Liver (tissue), 9 donors: ENCODE results near the gene CALM3. TPM values are rescaled to one million over a fixed set of nuclear protein-coding genes. Genes with fewer than 3 reads are reported as not detected.

ENCODE experiments used
- DNase-seq: peaks from one replicate; pipeline ENCODE4 v3.0.0-alpha.2; 2017; ENCODE audit warnings: low spot score
- H3K27ac ChIP-seq, 2 donors: one replicate each; pipeline ENCODE4 v1.7.0; 2013; ENCODE audit warnings: inconsistent platforms in 2 of 2, low read length in 2 of 2, control low read depth in 1 of 2, low read depth in 1 of 2, mild to moderate bottlenecking in 1 of 2
- H3K27me3 ChIP-seq, 4 donors: one replicate each; pipeline versions ENCODE4 v1.6.1 to v1.7.0; 2013; ENCODE audit warnings: low read length in 3 of 4, inconsistent platforms in 1 of 4, mild to moderate bottlenecking in 1 of 4, moderate library complexity in 1 of 4; ENCODE audit not compliant: control insufficient read depth in 4 of 4, insufficient read depth in 4 of 4
- H3K36me3 ChIP-seq, 4 donors: one replicate each; pipeline versions ENCODE4 v1.6.1 to v1.7.0; 2013; ENCODE audit warnings: low read length in 3 of 4, mild to moderate bottlenecking in 3 of 4, low read depth in 1 of 4, moderate library complexity in 1 of 4; ENCODE audit not compliant: control insufficient read depth in 4 of 4, insufficient read depth in 3 of 4
- H3K4me1 ChIP-seq, 4 donors: one replicate each; pipeline versions ENCODE4 v1.6.1 to v1.7.0; 2013; ENCODE audit warnings: low read length in 3 of 4, mild to moderate bottlenecking in 3 of 4, moderate library complexity in 1 of 4; ENCODE audit not compliant: control insufficient read depth in 4 of 4, insufficient read depth in 4 of 4
- H3K4me3 ChIP-seq, 3 donors: one replicate each; pipeline versions ENCODE4 v1.6.1 to v1.7.0; 2013; ENCODE audit warnings: low read length in 3 of 3, control low read depth in 1 of 3, low read depth in 1 of 3, mild to moderate bottlenecking in 1 of 3
- H3K9ac ChIP-seq, 2 donors: one replicate each; pipeline ENCODE4 v1.7.0; 2013; ENCODE audit warnings: low read length in 2 of 2, mild to moderate bottlenecking in 2 of 2, moderate library complexity in 2 of 2, control low read depth in 1 of 2, low read depth in 1 of 2
- H3K9me3 ChIP-seq, 4 donors: one replicate each; pipeline versions ENCODE4 v1.6.1 to v1.7.0; 2013; ENCODE audit warnings: low read length in 3 of 4; ENCODE audit not compliant: control insufficient read depth in 4 of 4
- EGR1 ChIP-seq, 2 donors: IDR thresholded peaks; 2 replicates each; pipeline ENCODE4 v1.6.1; 2016 to 2018; ENCODE audit warnings: antibody characterized with exemption in 2 of 2, low read depth in 2 of 2
- FOXA1 ChIP-seq: IDR thresholded peaks from 2 replicates; pipeline ENCODE4 v1.6.1; 2016; ENCODE audit warnings: antibody characterized with exemption
- FOXA2 ChIP-seq: IDR thresholded peaks from 2 replicates; pipeline ENCODE4 v1.6.1; 2016; ENCODE audit warnings: antibody characterized with exemption
- GABPA ChIP-seq, 2 donors: IDR thresholded peaks in 1 of 2; conservative IDR thresholded peaks in 1 of 2; 2 replicates each; pipeline ENCODE4 v1.6.1; 2016; ENCODE audit warnings: antibody characterized with exemption in 2 of 2, mild to moderate bottlenecking in 1 of 2, moderate library complexity in 1 of 2
- HNF4A ChIP-seq, 2 donors: conservative IDR thresholded peaks; 2 replicates each; pipeline ENCODE4 v1.6.1; 2016; ENCODE audit warnings: antibody characterized with exemption in 2 of 2, mild to moderate bottlenecking in 2 of 2
- JUND ChIP-seq, 2 donors: IDR thresholded peaks; 2 replicates each; pipeline ENCODE4 v1.6.1; 2016; ENCODE audit warnings: antibody characterized with exemption in 2 of 2
- NR2F2 ChIP-seq: IDR thresholded peaks from 2 replicates; pipeline ENCODE4 v1.6.1; 2016; ENCODE audit warnings: antibody characterized with exemption
- RAD21 ChIP-seq, 2 donors: IDR thresholded peaks; 2 replicates each; pipeline ENCODE4 v1.6.1; 2016; ENCODE audit warnings: antibody characterized with exemption in 2 of 2, mild to moderate bottlenecking in 2 of 2
- TAF1 ChIP-seq: conservative IDR thresholded peaks from 2 replicates; pipeline ENCODE4 v1.6.1; 2016; ENCODE audit warnings: antibody characterized with exemption, mild to moderate bottlenecking
- WGBS: extraction: QIAGEN DNeasy Blood & Tissue Kit; methylation state at CpG from one replicate; pipeline ENCODE4 v1.1.7; 2013; 5-methylcytosine and 5-hydroxymethylcytosine counted together
- polyA plus RNA-seq, 2 donors: library from polyadenylated mRNA; stranded (reverse) in 1 of 2; unstranded in 1 of 2; fragments of 200-250 nt in 1 of 2; fragments of >200 nt in 1 of 2; fragmentation: Nextera tagmentation in 1 of 2; extraction: Ambion mirVana in 1 of 2; gene quantifications; one replicate each; pipeline versions ENCODE4 v1.2.1 to v1.2.3, GENCODE V29; 2013 to 2015
- total RNA-seq, 2 donors: library from RNA; depleted of rRNA; stranded (reverse); fragments of >200 nt; gene quantifications; one replicate each; pipeline ENCODE4 v1.2.3, GENCODE V29; 2014
- TF ChIP-seq, protein P1 (sequence below): IDR thresholded peaks from 2 replicates; pipeline ENCODE4 v1.6.1; 2016; ENCODE audit warnings: antibody characterized with exemption, mild to moderate bottlenecking
- TF ChIP-seq, protein P2 (sequence below): IDR thresholded peaks from 2 replicates; pipeline ENCODE4 v1.6.1; 2016; ENCODE audit warnings: antibody characterized with exemption
- donor health status: healthy.
- donor health status: healthy.
- donor health status: healthy.
- donor health status: healthy.
- donor health status: healthy.

CALM3 gene
- total and polyA plus RNA-seq, 4 donors = 51.4 to 112 (median 81.7) TPM

DNA sequence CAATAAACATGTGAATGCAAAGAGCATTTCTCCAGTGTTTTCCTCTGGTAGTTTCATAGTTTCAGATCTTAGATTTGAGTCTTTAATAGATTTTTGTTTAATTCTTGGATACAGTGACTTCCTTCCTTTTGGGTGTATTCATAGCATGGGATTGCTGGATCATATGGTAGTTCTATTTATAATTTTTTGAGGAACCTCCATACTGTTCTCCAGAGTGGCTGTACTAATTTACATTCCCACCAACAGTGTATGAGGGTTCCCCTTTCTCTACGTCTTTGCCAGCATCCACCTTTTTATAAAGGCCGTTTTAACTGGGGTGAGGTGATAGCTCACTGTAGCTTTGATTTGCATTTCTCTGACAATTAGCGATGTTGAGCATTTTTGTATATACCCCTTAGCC lies 9.3 kb upstream of the CALM3 start (continued):
- TF ChIP-seq, protein P1, sequence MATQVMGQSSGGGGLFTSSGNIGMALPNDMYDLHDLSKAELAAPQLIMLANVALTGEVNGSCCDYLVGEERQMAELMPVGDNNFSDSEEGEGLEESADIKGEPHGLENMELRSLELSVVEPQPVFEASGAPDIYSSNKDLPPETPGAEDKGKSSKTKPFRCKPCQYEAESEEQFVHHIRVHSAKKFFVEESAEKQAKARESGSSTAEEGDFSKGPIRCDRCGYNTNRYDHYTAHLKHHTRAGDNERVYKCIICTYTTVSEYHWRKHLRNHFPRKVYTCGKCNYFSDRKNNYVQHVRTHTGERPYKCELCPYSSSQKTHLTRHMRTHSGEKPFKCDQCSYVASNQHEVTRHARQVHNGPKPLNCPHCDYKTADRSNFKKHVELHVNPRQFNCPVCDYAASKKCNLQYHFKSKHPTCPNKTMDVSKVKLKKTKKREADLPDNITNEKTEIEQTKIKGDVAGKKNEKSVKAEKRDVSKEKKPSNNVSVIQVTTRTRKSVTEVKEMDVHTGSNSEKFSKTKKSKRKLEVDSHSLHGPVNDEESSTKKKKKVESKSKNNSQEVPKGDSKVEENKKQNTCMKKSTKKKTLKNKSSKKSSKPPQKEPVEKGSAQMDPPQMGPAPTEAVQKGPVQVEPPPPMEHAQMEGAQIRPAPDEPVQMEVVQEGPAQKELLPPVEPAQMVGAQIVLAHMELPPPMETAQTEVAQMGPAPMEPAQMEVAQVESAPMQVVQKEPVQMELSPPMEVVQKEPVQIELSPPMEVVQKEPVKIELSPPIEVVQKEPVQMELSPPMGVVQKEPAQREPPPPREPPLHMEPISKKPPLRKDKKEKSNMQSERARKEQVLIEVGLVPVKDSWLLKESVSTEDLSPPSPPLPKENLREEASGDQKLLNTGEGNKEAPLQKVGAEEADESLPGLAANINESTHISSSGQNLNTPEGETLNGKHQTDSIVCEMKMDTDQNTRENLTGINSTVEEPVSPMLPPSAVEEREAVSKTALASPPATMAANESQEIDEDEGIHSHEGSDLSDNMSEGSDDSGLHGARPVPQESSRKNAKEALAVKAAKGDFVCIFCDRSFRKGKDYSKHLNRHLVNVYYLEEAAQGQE = no peak
- TF ChIP-seq GABPA (IDR thresholded peaks at IDR 0.05 in 1 of 2, conservative IDR thresholded peaks at IDR 0.05 in 1 of 2) = no peak
- no peak for TF ChIP-seq RAD21 (IDR thresholded peaks at IDR 0.05)
- TF ChIP-seq, protein P2, sequence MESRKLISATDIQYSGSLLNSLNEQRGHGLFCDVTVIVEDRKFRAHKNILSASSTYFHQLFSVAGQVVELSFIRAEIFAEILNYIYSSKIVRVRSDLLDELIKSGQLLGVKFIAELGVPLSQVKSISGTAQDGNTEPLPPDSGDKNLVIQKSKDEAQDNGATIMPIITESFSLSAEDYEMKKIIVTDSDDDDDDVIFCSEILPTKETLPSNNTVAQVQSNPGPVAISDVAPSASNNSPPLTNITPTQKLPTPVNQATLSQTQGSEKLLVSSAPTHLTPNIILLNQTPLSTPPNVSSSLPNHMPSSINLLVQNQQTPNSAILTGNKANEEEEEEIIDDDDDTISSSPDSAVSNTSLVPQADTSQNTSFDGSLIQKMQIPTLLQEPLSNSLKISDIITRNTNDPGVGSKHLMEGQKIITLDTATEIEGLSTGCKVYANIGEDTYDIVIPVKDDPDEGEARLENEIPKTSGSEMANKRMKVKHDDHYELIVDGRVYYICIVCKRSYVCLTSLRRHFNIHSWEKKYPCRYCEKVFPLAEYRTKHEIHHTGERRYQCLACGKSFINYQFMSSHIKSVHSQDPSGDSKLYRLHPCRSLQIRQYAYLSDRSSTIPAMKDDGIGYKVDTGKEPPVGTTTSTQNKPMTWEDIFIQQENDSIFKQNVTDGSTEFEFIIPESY = no peak

DNA sequence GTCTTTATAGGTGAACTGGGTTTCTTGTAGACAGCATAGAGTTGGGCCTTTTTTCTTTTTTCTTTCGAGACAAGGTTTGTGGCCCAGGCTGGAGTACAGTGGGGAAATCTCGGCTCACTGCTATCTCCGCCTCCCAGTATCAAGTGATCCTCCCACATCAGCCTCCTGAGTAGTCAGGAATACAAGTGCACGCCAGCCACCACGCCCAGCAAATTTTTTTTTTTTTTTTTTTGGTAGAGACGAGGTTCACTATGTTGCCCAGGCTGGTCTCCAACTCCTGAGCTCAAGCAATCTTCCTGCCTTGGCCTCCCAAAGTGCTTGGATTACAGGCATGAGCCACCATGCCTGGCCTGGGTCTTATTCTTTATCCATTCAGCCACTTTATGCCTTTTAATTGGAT lies 5.1 kb upstream of the CALM3 start:
- DNase-seq = no peak
- peaks cover 0 to 2% (median under 1%) of the 10 kb centered on the region in 4 donors for H3K9me3 ChIP-seq
- 89% methylated on average over 6 of the region's 6 CpGs for WGBS
- no peak overlapping the region for H3K27ac ChIP-seq
- H3K4me1 ChIP-seq = peaks cover 0 to 4% (median 2%) of the 10 kb centered on the region in 4 donors
- TF ChIP-seq JUND (IDR thresholded peaks at IDR 0.05) = no peak
- TF ChIP-seq FOXA2 = no peak
- TF ChIP-seq NR2F2 = no peak
- TF ChIP-seq TAF1 = no peak
- TF ChIP-seq HNF4A (conservative IDR thresholded peaks at IDR 0.05) = no peak
- H3K27me3 ChIP-seq = no peaks in the 10 kb centered on the region
- no peak overlapping the region for H3K4me3 ChIP-seq
- H3K36me3 ChIP-seq = no peaks in the 10 kb centered on the region
- H3K9ac ChIP-seq = no peak overlapping the region

DNA sequence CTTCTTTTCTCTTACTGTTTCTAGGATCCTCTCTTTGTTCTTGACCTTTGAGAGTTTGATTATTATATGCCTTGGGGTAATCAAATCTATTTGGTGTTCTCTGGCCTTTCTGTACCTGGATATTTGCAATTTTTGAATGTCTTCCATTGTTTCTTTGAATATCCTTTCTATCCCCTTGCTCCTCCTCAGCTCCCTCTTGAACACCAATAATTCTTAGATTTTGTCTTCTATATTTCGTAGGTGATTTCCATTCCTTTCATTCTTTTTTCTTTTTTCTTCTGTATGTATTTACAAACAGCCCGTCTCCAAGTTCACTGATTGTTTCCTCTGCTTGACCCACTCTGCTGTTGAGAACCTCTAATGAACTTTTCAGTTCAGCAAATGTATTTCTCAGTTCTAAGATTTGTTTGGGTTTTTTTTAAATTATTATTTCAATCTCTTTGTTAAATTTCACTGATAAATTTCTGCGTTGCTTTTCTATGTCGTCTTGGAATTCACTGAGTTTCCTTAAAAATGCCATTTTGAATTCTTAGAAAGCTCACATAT lies 2.7 kb upstream of the CALM3 start:
- Histone ChIP-seq H3K27ac (no peak overlapping the region), H3K4me3 (no peak overlapping the region), H3K9me3 (peaks cover 0 to 2% (median under 1%) of the 10 kb centered on the region in 4 donors), H3K27me3 (no peaks in the 10 kb centered on the region), H3K4me1 (peaks cover 2 to 20% (median 15%) of the 10 kb centered on the region in 4 donors), H3K36me3 (no peaks in the 10 kb centered on the region), H3K9ac (no peak overlapping the region)
- DNase-seq = no peak
- 97% methylated on average over 4 of the region's 4 CpGs for WGBS
- TF ChIP-seq RAD21 (IDR thresholded peaks at IDR 0.05) = no peak
- TF ChIP-seq FOXA2 = no peak
- TF ChIP-seq FOXA1 = no peak
- TF ChIP-seq, protein P2 = no peak
- TF ChIP-seq EGR1 (IDR thresholded peaks at IDR 0.05; ENCODE audit: low read depth in 2 of 2) = no peak
